Naive thymus-derived CD8-positive, alpha-beta T cell (primary cell): ENCODE measurements around the gene PDZRN3. TPM values are rescaled to one million over a fixed set of nuclear protein-coding genes. Genes with fewer than 3 reads are reported as not detected.

ENCODE experiments used
- ATAC-seq, 2 donors: fragments of 150-1000 bp; cut with Tn5 transposase in 1 of 2; sonication (Bioruptor Pico), chemical (Tn5 transposase) in 1 of 2; 1 replicate in 1 of 2; 2 replicates in 1 of 2; pipeline ENCODE4 v1.10.0; 2021; ENCODE audit warnings: mild to moderate bottlenecking in 2 of 2, moderate library complexity in 2 of 2
- POLR2A ChIA-PET: fragments of 350-600 bp; sonication (Branson Sonifier 250); formaldehyde crosslinking; loops from one replicate; lab custom pipeline; 2021; ENCODE audit warnings: antibody characterized with exemption; lab: Charles Lee
- DNase-seq, 10 donors: peaks; one replicate each; pipeline versions ENCODE4 v3.0.0 to v3.0.0-alpha.2; 2020 to 2022
- H3K27ac Mint-ChIP-seq, 10 donors: one replicate each; pipeline ENCODE4 v1.8.0; 2020 to 2022; ENCODE audit warnings: mild to moderate bottlenecking in 10 of 10, mixed read lengths in 10 of 10, moderate library complexity in 4 of 10, inconsistent platforms in 1 of 10
- H3K27me3 Mint-ChIP-seq, 5 donors: one replicate each; pipeline ENCODE4 v1.8.0; 2021 to 2022; ENCODE audit warnings: mixed read lengths in 5 of 5
- H3K36me3 Mint-ChIP-seq, 3 donors: one replicate each; pipeline ENCODE4 v1.8.0; 2020 to 2022; ENCODE audit warnings: mixed read lengths in 3 of 3, mild to moderate bottlenecking in 2 of 3, inconsistent platforms in 1 of 3
- H3K4me1 Mint-ChIP-seq, 4 donors: one replicate each; pipeline ENCODE4 v1.8.0; 2021 to 2022; ENCODE audit warnings: mixed read lengths in 4 of 4
- H3K4me3 Mint-ChIP-seq, 10 donors: one replicate each; pipeline ENCODE4 v1.8.0; 2020 to 2022; ENCODE audit warnings: mild to moderate bottlenecking in 10 of 10, mixed read lengths in 10 of 10, moderate library complexity in 6 of 10, inconsistent platforms in 1 of 10
- H3K9me3 Mint-ChIP-seq, 9 donors: one replicate each; pipeline ENCODE4 v1.8.0; 2020 to 2022; ENCODE audit warnings: mixed read lengths in 9 of 9, mild to moderate bottlenecking in 3 of 9, inconsistent platforms in 1 of 9, moderate library complexity in 1 of 9
- polyA plus RNA-seq, 3 donors: library from polyadenylated mRNA; unstranded; fragments of 300-500 nt; fragmentation: Illumina TruSeq; gene quantifications; one replicate each; pipeline ENCODE4 v1.2.3, GENCODE V29; 2021
- total RNA-seq, 8 experiments: library from RNA in 2 of 8; stranded (reverse) in 2 of 8; gene quantifications; one replicate each; pipeline ENCODE4 v1.2.3 and lab custom pipeline; 2021 to 2026

The PDZRN3 gene
- total and polyA plus RNA-seq, 5 experiments from 2014 or later: not detected

DNA sequence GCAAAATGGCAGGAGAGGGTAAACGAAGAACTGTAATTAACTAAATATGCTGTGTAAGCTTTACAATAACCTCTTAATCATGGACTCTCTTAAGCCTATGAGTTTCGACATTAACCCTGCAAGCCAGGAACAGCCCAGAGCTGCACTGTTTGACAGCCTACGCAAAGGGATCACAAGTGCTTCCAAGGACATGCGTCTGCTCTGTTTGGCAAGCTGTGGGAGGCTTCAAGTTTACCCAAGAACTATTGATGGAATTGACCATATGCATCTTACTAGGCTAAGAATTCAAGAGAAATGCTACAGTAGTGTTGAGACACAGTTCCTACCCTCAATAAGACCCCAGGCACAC lies 66.0 kb downstream of the PDZRN3 start:
- H3K4me3 Mint-ChIP-seq: no peak overlapping the region
- no peaks in the 10 kb centered on the region for H3K4me1 Mint-ChIP-seq
- no peaks in the 10 kb centered on the region for H3K36me3 Mint-ChIP-seq

GRCh38 chr3:73557986-73558726 lies 66.6 kb downstream of the PDZRN3 start:
- no peak for ATAC-seq
- POLR2A ChIA-PET: no interaction called here
- Mint-ChIP-seq H3K4me1 (no peaks in the 10 kb centered on the region), H3K9me3 (no peaks in the 10 kb centered on the region), H3K36me3 (no peaks in the 10 kb centered on the region), H3K4me3 (no peak overlapping the region), H3K27ac (no peak overlapping the region), H3K27me3 (peaks cover 0 to 8% (median 1%) of the 10 kb centered on the region in 5 donors)
- DNase-seq: no peak

More for the DNA sequence above, 66.0 kb downstream of the PDZRN3 start:
- DNase-seq (no peak), ATAC-seq (no peak)
- H3K27ac Mint-ChIP-seq: no peak overlapping the region
- H3K9me3 Mint-ChIP-seq: no peaks in the 10 kb centered on the region
- H3K27me3 Mint-ChIP-seq: peaks cover 0 to 6% (median 0%) of the 10 kb centered on the region in 5 donors
- POLR2A ChIA-PET: no interaction called here

- Mint-ChIP-seq H3K4me1 (no peaks in the 10 kb centered on the region), H3K27me3 (peaks cover 2 to 11% (median 6%) of the 10 kb centered on the region in 5 donors), H3K4me3 (no peak overlapping the region), H3K27ac (no peak overlapping the region), H3K9me3 (no peaks in the 10 kb centered on the region), H3K36me3 (no peaks in the 10 kb centered on the region)
- DNase-seq (no peak), ATAC-seq (no peak)
- POLR2A ChIA-PET: no interaction called here
These were observed 68.0 kb downstream of the PDZRN3 start for GRCh38 chr3:73556520-73557372.

DNA sequence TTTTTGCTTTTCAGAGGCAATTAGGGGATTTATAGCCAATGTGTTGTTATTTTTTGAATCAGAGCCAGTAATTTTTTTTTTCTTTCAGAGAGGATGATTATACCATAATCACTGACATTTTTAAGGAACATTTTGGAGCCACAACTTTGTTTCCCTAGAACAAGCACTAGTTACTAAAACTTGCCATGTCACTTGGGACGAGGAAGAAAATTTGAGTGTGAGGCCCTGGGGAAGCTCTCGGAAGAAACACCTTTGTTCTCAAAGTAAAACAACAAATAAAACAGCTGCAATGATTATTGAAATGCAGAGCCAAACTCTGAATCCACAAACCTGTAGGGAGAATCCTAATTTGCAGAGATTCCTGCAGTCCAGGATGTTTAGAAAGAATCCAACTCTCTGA lies 69.7 kb downstream of the PDZRN3 start:
- no peak for DNase-seq
- Mint-ChIP-seq H3K36me3 (no peaks in the 10 kb centered on the region), H3K9me3 (no peaks in the 10 kb centered on the region), H3K4me1 (no peaks in the 10 kb centered on the region), H3K27ac (no peak overlapping the region), H3K4me3 (no peak overlapping the region), H3K27me3 (peaks cover 0 to 11% (median 7%) of the 10 kb centered on the region in 5 donors)
- POLR2A ChIA-PET: no interaction called here
- no peak for ATAC-seq

- DNase-seq (no peak), ATAC-seq (no peak)
- peaks cover 1 to 11% (median 8%) of the 10 kb centered on the region in 5 donors for H3K27me3 Mint-ChIP-seq
- H3K4me3 Mint-ChIP-seq: no peak overlapping the region
- H3K9me3 Mint-ChIP-seq: no peaks in the 10 kb centered on the region
- H3K36me3 Mint-ChIP-seq: no peaks in the 10 kb centered on the region
- POLR2A ChIA-PET: no interaction called here
- no peak overlapping the region for H3K27ac Mint-ChIP-seq
- no peaks in the 10 kb centered on the region for H3K4me1 Mint-ChIP-seq
These were observed 72.0 kb downstream of the PDZRN3 start for GRCh38 chr3:73552700-73553099.

DNA sequence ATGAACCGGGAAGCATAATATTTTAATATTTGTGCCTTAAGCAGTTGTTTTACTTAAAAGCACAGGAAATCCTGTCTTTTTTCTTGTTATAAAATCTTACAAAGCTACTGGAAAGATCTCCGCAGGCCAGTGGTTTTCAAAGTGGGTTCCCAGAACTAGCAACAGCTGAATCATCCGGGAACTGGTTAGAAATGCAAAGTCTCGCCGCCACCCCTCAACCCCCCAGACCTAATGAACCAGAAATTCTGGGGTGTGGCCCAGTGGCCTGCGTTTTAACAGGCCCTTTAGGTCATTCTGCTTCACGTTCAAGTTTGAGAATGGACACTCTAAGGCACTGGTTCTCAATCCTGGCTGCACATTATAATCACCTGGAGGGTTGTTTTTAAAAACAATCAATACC lies 74.7 kb downstream of the PDZRN3 start:
- POLR2A ChIA-PET: no interaction called here
- Mint-ChIP-seq H3K4me1 (no peaks in the 10 kb centered on the region), H3K27me3 (peaks cover 1 to 11% (median 9%) of the 10 kb centered on the region in 5 donors), H3K36me3 (no peaks in the 10 kb centered on the region), H3K4me3 (no peak overlapping the region), H3K27ac (no peak overlapping the region), H3K9me3 (no peaks in the 10 kb centered on the region)
- DNase-seq: no peak
- no peak for ATAC-seq

DNA sequence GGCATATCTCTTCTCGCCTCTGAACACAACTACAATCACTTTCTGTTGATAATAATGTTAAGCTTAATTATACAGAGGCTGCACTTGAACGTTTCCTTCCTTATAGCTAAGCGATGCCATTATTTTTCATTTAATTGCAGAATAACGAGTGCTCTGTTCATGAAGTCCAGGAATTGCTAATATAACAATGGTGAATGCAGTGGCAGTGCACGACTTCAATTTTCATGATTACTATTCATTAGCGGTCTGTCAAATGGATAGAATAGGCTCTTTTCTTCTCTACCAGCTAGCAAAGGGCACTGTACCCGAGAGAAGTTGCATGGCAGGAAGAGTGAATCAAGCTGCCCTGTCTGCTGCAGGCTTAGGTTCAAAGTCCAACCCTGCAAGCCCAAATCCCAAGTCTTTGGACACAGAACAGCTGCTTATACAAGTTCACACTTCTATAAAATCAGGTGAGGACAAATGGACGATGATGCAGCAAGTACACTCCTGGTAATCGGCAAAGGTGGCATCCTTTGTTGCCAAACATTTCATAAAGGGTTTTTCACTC lies 75.6 kb downstream of the PDZRN3 start:
- DNase-seq (no peak), ATAC-seq (no peak)
- Mint-ChIP-seq H3K27me3 (peaks cover 1 to 11% (median 9%) of the 10 kb centered on the region in 5 donors), H3K27ac (no peak overlapping the region), H3K36me3 (no peaks in the 10 kb centered on the region), H3K4me1 (no peaks in the 10 kb centered on the region), H3K9me3 (no peaks in the 10 kb centered on the region), H3K4me3 (no peak overlapping the region)
- POLR2A ChIA-PET: no interaction called here

DNA sequence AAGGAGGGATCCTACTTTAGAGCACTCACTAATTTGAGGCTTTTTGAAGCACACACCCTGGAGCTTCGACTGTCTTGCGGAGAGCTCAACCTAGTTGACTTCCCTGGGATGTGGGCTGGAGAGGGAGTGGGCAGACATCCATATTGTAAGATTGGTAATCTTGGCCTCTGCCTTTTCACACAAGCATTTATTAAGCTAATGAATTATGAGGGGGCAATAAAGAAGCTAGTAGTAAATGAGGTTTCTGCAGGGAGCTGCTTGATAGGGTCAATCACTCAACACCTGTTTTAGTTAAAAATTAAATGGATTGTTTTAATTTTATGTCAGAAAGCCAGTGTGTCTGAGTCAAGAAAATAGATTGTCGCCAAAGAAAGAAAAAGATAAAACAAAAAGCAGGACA lies 76.3 kb downstream of the PDZRN3 start:
- H3K4me3 Mint-ChIP-seq: no peak overlapping the region

GRCh38 chr3:73547427-73548248 lies 77.1 kb downstream of the PDZRN3 start:
- DNase-seq: no peak
- Mint-ChIP-seq H3K4me1 (no peaks in the 10 kb centered on the region), H3K9me3 (no peaks in the 10 kb centered on the region), H3K27me3 (peaks cover 4 to 14% (median 4%) of the 10 kb centered on the region in 5 donors), H3K27ac (no peak overlapping the region), H3K4me3 (no peak overlapping the region), H3K36me3 (no peaks in the 10 kb centered on the region)
- POLR2A ChIA-PET: no interaction called here
- no peak for ATAC-seq

More for the DNA sequence above, 76.3 kb downstream of the PDZRN3 start:
- peak overlapping the region in 1 of 10 donors; percentile 68 for H3K27ac Mint-ChIP-seq
- H3K4me1 Mint-ChIP-seq: no peaks in the 10 kb centered on the region
- peaks cover 4 to 11% (median 9%) of the 10 kb centered on the region in 5 donors for H3K27me3 Mint-ChIP-seq
- no peak for DNase-seq
- POLR2A ChIA-PET: no interaction called here
- no peaks in the 10 kb centered on the region for H3K36me3 Mint-ChIP-seq
- ATAC-seq: no peak
- H3K9me3 Mint-ChIP-seq: no peaks in the 10 kb centered on the region

DNA sequence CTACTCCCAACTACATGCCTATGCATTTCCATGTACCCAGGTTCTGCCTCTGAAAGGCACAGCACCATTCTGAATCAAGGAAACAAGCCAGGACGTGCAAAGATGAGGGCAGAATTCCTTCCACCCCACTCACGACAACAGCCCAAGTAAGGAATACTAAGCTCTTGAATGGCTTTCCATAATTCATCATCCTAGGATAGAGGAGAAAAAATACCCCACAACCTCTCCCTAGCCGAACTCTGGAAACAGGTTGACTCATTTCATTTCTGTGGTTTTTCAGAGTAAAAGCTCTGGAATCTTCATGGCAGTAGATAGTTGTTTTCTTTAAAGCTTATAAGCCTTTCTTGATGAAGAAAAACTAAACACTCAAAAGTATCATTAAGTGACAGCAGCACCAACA lies 77.8 kb downstream of the PDZRN3 start:
- POLR2A ChIA-PET: no interaction called here
- H3K27ac Mint-ChIP-seq: no peak overlapping the region

GRCh38 chr3:73543412-73543811 lies 81.3 kb downstream of the PDZRN3 start:
- ATAC-seq (no peak), DNase-seq (no peak)
- Mint-ChIP-seq H3K9me3 (peaks cover 0 to 3% (median 0%) of the 10 kb centered on the region in 9 donors), H3K36me3 (no peaks in the 10 kb centered on the region), H3K27me3 (peaks cover 0 to 8% (median 4%) of the 10 kb centered on the region in 5 donors), H3K27ac (no peak overlapping the region), H3K4me1 (no peaks in the 10 kb centered on the region), H3K4me3 (no peak overlapping the region)
- POLR2A ChIA-PET: no interaction called here

More for the DNA sequence above, 77.8 kb downstream of the PDZRN3 start:
- Mint-ChIP-seq H3K27me3 (peaks cover 0 to 13% (median 4%) of the 10 kb centered on the region in 5 donors), H3K4me3 (no peak overlapping the region), H3K36me3 (no peaks in the 10 kb centered on the region), H3K9me3 (no peaks in the 10 kb centered on the region), H3K4me1 (no peaks in the 10 kb centered on the region)
- DNase-seq (no peak), ATAC-seq (no peak)

DNA sequence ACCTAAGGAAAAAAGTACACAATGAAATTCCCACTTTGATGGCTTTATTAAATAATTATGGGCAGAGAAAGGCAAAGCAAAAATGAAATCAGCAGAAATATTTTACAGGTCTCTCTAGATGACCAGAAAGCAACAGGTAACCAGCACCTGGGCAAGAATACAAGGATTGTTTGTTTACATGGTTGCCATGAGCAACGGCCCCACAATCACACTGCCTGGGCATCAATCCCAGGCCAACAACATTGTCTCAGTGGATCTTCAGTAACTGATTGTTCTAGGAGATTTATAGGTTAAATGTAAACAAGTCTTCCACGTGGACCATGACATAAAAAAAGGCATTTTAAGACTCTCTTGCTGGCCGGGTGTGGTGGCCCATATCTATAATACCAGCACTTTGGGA lies 82.6 kb downstream of the PDZRN3 start:
- POLR2A ChIA-PET: no interaction called here
- no peak for ATAC-seq
- H3K4me1 Mint-ChIP-seq: no peaks in the 10 kb centered on the region

More for the DNA sequence above, 82.6 kb downstream of the PDZRN3 start:
- H3K36me3 Mint-ChIP-seq: no peaks in the 10 kb centered on the region
- no peak for DNase-seq
- H3K27me3 Mint-ChIP-seq: peaks cover 0 to 7% (median 4%) of the 10 kb centered on the region in 5 donors
- no peak overlapping the region for H3K27ac Mint-ChIP-seq
- H3K4me3 Mint-ChIP-seq: no peak overlapping the region
- peaks cover 0 to 3% (median 0%) of the 10 kb centered on the region in 9 donors for H3K9me3 Mint-ChIP-seq
